Fibroblast of skin of back (primary cell): Measurements from ENCODE around the gene PHKG1.
"Not testable (repeated sequence)": the region's sequence is repeated elsewhere in the genome, so short reads cannot be mapped to it uniquely, and the experiment has no call there.

ENCODE experiments used
- DNase-seq: peaks from one replicate; pipeline ENCODE4 v3.0.0-alpha.2; 2013

Gene PHKG1

GRCh38 chr7:56040730-56041129, 52.0 kb downstream of the PHKG1 start:
- DNase-seq, result no peak

GRCh38 chr7:56033671-56034432, 58.9 kb downstream of the PHKG1 start:
- DNase-seq, result peak; percentile 64

- not testable (repeated sequence) for DNase-seq
These were observed 60.2 kb downstream of the PHKG1 start for GRCh38 chr7:56032578-56032977.

- DNase-seq, result not testable (repeated sequence)
These were observed 61.2 kb downstream of the PHKG1 start for GRCh38 chr7:56031556-56031955.

- no peak for DNase-seq
These were observed 62.4 kb downstream of the PHKG1 start for GRCh38 chr7:56030340-56030739.
